Spleen (tissue), 7 donors: ENCODE results near the gene MAPK14.

Experiments used
- CTCF ChIP-seq, 11 experiments: fragments of 200-600 bp in 7 of 11; fragments of 450-650 bp in 4 of 11; sonication (generic) in 4 of 11; IDR thresholded peaks in 8 of 11; conservative IDR thresholded peaks in 3 of 11; 1 replicate in 7 of 11; 2 replicates in 4 of 11; pipeline versions ENCODE4 v1.4.0 to v1.8.0; 2016 to 2021; ENCODE audit warnings: antibody characterized with exemption in 11 of 11, inconsistent platforms in 4 of 11, mild to moderate bottlenecking in 1 of 11
- POLR2A ChIP-seq, 3 donors: fragments of 450-650 bp; IDR thresholded peaks; one replicate each; pipeline ENCODE4 v1.5.1; 2017; ENCODE audit warnings: antibody characterized with exemption in 3 of 3, mild to moderate bottlenecking in 1 of 3
- POLR2AphosphoS5 ChIP-seq, 3 donors: sonication (generic); formaldehyde crosslinking; IDR thresholded peaks; one replicate each; pipeline ENCODE4 v1.5.1; 2017; ENCODE audit warnings: antibody characterized with exemption in 3 of 3
- donor health status: DM: no; HTN: no; CAD: no; lungs with moderate emphysema.
- donor health status: DM: no; HTN: no; CAD: no.
- donor health status: DM: no; HTN: no; CAD: no.

DNA sequence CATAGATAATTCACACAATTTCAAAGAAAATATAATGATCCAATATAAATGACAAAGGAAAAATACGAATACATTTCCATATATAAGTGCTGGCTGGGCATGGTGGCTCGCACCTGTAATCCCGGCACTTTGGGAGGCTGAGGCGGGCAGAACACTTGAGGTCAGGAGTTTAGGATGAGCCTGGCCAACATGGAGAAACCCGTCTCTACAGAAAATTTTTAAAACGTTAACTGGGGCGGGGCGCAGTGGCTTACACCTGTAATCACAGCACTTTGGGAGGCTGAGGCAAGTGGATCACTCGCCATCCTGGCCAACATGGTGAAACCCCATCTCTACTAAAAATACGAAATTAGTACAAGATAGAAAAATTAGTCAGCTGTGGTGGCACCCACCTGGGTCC lies 87.8 kb downstream of the MAPK14 start:
- TF ChIP-seq CTCF (IDR thresholded peaks at IDR 0.05 in 8 of 11, conservative IDR thresholded peaks at IDR 0.05 in 3 of 11) = no peak
- no peak for TF ChIP-seq POLR2A (IDR thresholded peaks at IDR 0.05)
- no peak for TF ChIP-seq POLR2AphosphoS5 (IDR thresholded peaks at IDR 0.05)
